MM.1S (cell line): ENCODE data around the gene TUBB6.

Experiments used
- DNase-seq: peaks from one replicate; pipeline ENCODE4 v3.0.0-alpha.2; 2015
- H2AFZ ChIP-seq: fragments of 300-600 bp; sonication (generic); 2 replicates; pipeline ENCODE4 v1.6.0; 2016; ENCODE audit warnings: antibody characterized with exemption, low read length
- H3F3A ChIP-seq: fragments of 300-600 bp; sonication (generic); 2 replicates; pipeline ENCODE4 v1.6.1; 2016; ENCODE audit warnings: mild to moderate bottlenecking, antibody characterized with exemption, low read length, moderate library complexity, mixed read lengths; ENCODE audit not compliant: insufficient read depth
- H3K27ac ChIP-seq: fragments of 300-600 bp; sonication (generic); 2 replicates; pipeline ENCODE4 v1.5.1; 2016; ENCODE audit warnings: mild to moderate bottlenecking, low read length
- H3K27me3 ChIP-seq: fragments of 300-600 bp; sonication (generic); replicated peaks from 2 replicates; pipeline ENCODE4 v1.6.0; 2016; ENCODE audit warnings: low read length; ENCODE audit not compliant: insufficient read depth
- H3K36me3 ChIP-seq: fragments of 300-600 bp; sonication (generic); replicated peaks from 2 replicates; pipeline ENCODE4 v1.6.1; 2016; ENCODE audit warnings: mild to moderate bottlenecking, low read length, mixed read lengths; ENCODE audit not compliant: insufficient read depth
- H3K4me1 ChIP-seq: fragments of 300-600 bp; sonication (generic); 2 replicates; pipeline ENCODE4 v1.6.1; 2016; ENCODE audit warnings: low read length, mixed read lengths
- H3K4me2 ChIP-seq: fragments of 300-600 bp; sonication (generic); 2 replicates; pipeline ENCODE4 v1.6.0; 2016; ENCODE audit warnings: low read depth, low read length
- H3K4me3 ChIP-seq: fragments of 300-600 bp; sonication (generic); 2 replicates; pipeline ENCODE4 v1.5.1; 2016; ENCODE audit warnings: low read length, mixed read lengths
- H3K79me2 ChIP-seq: fragments of 300-600 bp; sonication (generic); 2 replicates; pipeline ENCODE4 v1.6.1; 2016; ENCODE audit warnings: mixed run types, low read length, mixed read lengths
- H3K9ac ChIP-seq: fragments of 300-600 bp; sonication (generic); 2 replicates; pipeline ENCODE4 v1.6.1; 2016; ENCODE audit warnings: low read length, mixed read lengths
- H3K9me2 ChIP-seq: fragments of 300-600 bp; sonication (generic); replicated peaks from 2 replicates; pipeline ENCODE4 v1.6.1; 2016; ENCODE audit warnings: mild to moderate bottlenecking, low read length, mixed read lengths; ENCODE audit not compliant: insufficient read depth
- H3K9me3 ChIP-seq: fragments of 300-600 bp; sonication (generic); replicated peaks from 2 replicates; pipeline ENCODE4 v1.6.1; 2016; ENCODE audit warnings: mild to moderate bottlenecking, low read length, mixed read lengths; ENCODE audit not compliant: insufficient read depth
- H4K20me1 ChIP-seq: fragments of 300-600 bp; sonication (generic); 2 replicates; pipeline ENCODE4 v1.6.1; 2016; ENCODE audit warnings: mild to moderate bottlenecking, low read length, moderate library complexity, mixed read lengths; ENCODE audit not compliant: insufficient read depth
- EZH2 ChIP-seq: fragments of 300-600 bp; sonication (generic); optimal IDR thresholded peaks from 2 replicates; pipeline ENCODE3; 2017; ENCODE audit warnings: low read depth, mild to moderate bottlenecking, antibody characterized with exemption, low read length, mixed read lengths
- EZH2phosphoT487 ChIP-seq: fragments of 300-600 bp; sonication (generic); IDR thresholded peaks from 2 replicates; pipeline ENCODE4 v1.6.1; 2018; ENCODE audit warnings: antibody characterized with exemption, low read length
- TF ChIP-seq, protein P1 (sequence below): fragments of 300-600 bp; sonication (generic); IDR thresholded peaks from 2 replicates; pipeline ENCODE4 v1.5.1; 2016; ENCODE audit warnings: antibody characterized with exemption, low read length, mixed read lengths

TUBB6 gene

DNA sequence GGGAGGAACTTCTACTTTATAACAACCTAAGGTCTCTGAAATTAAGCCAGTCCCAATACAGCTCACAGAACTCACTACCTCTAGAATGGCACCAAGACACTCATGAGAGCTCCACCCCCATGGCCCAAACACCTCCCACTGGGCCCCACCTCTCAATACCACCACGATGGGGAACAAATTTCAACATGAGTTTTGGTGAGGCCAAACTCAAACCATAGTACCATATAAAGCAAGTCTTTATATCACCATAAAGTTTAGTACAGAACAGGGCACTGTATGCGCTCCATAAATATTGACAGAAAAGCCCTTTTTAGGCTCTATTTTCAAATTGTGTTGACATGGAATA, 65.7 kb downstream of the TUBB6 start:
- Histone ChIP-seq H3F3A (peaks cover 7% of the 10 kb centered on the region; the same call in 1 of the 2 replicates), H3K4me3 (no peak overlapping the region), H3K36me3 (no peaks in the 10 kb centered on the region; the same call in 1 of the 2 replicates)

DNA sequence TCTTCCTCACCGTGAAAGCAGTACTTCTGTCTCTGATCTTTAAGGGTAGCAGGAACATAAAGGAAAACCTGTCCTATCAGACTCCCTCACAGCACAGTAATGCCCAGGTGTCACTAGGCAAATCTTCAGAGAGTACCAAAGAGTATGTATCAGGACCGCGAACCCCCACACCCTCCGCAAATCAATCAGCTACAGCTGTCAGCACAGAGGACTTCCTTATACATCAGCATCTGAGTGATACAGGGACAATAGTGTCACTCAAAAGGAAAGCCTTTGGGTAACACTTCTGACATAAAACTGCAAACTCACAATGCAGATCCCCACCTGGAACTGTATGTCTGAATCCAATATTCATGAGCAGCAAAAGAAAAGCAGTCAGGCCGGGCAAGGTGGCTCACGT, 66.4 kb downstream of the TUBB6 start:
- Histone ChIP-seq H3K79me2 (peaks cover 69% of the 10 kb centered on the region), H3K4me2 (no peak overlapping the region), H3K9ac (no peak overlapping the region), H3F3A (peaks cover 7% of the 10 kb centered on the region; the same call in 1 of the 2 replicates), H2AFZ (no peak overlapping the region), H3K27me3 (no peaks in the 10 kb centered on the region), H3K9me2 (no peaks in the 10 kb centered on the region), H3K36me3 (no peaks in the 10 kb centered on the region), H3K9me3 (no peaks in the 10 kb centered on the region), H4K20me1 (peaks cover 18% of the 10 kb centered on the region), H3K4me3 (no peak overlapping the region), H3K4me1 (no peaks in the 10 kb centered on the region), H3K27ac (no peak overlapping the region)
- TF ChIP-seq, protein P1, sequence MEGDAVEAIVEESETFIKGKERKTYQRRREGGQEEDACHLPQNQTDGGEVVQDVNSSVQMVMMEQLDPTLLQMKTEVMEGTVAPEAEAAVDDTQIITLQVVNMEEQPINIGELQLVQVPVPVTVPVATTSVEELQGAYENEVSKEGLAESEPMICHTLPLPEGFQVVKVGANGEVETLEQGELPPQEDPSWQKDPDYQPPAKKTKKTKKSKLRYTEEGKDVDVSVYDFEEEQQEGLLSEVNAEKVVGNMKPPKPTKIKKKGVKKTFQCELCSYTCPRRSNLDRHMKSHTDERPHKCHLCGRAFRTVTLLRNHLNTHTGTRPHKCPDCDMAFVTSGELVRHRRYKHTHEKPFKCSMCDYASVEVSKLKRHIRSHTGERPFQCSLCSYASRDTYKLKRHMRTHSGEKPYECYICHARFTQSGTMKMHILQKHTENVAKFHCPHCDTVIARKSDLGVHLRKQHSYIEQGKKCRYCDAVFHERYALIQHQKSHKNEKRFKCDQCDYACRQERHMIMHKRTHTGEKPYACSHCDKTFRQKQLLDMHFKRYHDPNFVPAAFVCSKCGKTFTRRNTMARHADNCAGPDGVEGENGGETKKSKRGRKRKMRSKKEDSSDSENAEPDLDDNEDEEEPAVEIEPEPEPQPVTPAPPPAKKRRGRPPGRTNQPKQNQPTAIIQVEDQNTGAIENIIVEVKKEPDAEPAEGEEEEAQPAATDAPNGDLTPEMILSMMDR = no peak
- TF ChIP-seq EZH2 = no peak
- TF ChIP-seq EZH2phosphoT487 = no peak
- no peak for DNase-seq

More for the DNA sequence above, 65.7 kb downstream of the TUBB6 start:
- H3K9me2 ChIP-seq = no peaks in the 10 kb centered on the region
- no peak overlapping the region for H3K4me2 ChIP-seq
- no peak for DNase-seq
- H3K4me1 ChIP-seq = no peaks in the 10 kb centered on the region
- no peaks in the 10 kb centered on the region for H3K27me3 ChIP-seq
- peaks cover 18% of the 10 kb centered on the region for H4K20me1 ChIP-seq
- no peak overlapping the region for H3K27ac ChIP-seq
- peaks cover 75% of the 10 kb centered on the region for H3K79me2 ChIP-seq
- H3K9ac ChIP-seq = no peak overlapping the region
- H3K9me3 ChIP-seq = no peaks in the 10 kb centered on the region
- no peak for TF ChIP-seq EZH2
- TF ChIP-seq EZH2phosphoT487 = no peak
- H2AFZ ChIP-seq = no peak overlapping the region
